ENCODE results near the gene KRTAP13-2.

KRTAP13-2 gene

DNA sequence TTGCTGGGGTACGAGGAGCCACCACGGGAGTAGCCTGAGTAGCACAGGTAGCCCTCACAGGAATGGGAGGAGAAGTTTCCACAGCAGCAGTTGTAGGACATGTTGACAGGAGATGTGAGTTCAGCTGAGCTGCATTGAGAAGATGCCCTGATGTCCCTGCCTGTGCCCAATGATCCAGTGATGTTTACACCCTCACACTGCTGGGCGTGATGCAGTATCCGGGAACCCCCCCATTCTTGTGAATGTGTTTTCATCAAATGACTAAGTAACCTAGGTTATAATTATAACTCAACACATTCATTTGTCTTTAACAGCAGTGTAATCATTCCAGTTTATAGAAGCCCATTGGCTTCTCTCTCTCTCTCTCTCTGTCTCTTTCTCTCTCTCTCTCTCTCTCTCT, 23.6 kb downstream of the KRTAP13-2 start, which contains the start of gene KRTAP23-1:
Gene KRTAP23-1, minus strand, starts transcription at position 101 of the 400 bp plus-strand sequence. Its CDS starts 0 bp downstream, at position 101.
- H3K27ac ChIP-seq (replicated peaks), result no peak within 1 kb of the TSS
- no peak for TF ChIP-seq GABPA (IDR thresholded peaks at IDR 0.05; ENCODE audit: low read depth)
- no peak for TF ChIP-seq SPI1 (IDR thresholded peaks at IDR 0.05; ENCODE audit: borderline replicate concordance, low read depth)
- TF ChIP-seq, protein P1, sequence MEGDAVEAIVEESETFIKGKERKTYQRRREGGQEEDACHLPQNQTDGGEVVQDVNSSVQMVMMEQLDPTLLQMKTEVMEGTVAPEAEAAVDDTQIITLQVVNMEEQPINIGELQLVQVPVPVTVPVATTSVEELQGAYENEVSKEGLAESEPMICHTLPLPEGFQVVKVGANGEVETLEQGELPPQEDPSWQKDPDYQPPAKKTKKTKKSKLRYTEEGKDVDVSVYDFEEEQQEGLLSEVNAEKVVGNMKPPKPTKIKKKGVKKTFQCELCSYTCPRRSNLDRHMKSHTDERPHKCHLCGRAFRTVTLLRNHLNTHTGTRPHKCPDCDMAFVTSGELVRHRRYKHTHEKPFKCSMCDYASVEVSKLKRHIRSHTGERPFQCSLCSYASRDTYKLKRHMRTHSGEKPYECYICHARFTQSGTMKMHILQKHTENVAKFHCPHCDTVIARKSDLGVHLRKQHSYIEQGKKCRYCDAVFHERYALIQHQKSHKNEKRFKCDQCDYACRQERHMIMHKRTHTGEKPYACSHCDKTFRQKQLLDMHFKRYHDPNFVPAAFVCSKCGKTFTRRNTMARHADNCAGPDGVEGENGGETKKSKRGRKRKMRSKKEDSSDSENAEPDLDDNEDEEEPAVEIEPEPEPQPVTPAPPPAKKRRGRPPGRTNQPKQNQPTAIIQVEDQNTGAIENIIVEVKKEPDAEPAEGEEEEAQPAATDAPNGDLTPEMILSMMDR (IDR thresholded peaks at IDR 0.05; ENCODE audit: insufficient read depth, low read length), result no peak
- TF ChIP-seq, protein P2, sequence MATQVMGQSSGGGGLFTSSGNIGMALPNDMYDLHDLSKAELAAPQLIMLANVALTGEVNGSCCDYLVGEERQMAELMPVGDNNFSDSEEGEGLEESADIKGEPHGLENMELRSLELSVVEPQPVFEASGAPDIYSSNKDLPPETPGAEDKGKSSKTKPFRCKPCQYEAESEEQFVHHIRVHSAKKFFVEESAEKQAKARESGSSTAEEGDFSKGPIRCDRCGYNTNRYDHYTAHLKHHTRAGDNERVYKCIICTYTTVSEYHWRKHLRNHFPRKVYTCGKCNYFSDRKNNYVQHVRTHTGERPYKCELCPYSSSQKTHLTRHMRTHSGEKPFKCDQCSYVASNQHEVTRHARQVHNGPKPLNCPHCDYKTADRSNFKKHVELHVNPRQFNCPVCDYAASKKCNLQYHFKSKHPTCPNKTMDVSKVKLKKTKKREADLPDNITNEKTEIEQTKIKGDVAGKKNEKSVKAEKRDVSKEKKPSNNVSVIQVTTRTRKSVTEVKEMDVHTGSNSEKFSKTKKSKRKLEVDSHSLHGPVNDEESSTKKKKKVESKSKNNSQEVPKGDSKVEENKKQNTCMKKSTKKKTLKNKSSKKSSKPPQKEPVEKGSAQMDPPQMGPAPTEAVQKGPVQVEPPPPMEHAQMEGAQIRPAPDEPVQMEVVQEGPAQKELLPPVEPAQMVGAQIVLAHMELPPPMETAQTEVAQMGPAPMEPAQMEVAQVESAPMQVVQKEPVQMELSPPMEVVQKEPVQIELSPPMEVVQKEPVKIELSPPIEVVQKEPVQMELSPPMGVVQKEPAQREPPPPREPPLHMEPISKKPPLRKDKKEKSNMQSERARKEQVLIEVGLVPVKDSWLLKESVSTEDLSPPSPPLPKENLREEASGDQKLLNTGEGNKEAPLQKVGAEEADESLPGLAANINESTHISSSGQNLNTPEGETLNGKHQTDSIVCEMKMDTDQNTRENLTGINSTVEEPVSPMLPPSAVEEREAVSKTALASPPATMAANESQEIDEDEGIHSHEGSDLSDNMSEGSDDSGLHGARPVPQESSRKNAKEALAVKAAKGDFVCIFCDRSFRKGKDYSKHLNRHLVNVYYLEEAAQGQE (IDR thresholded peaks at IDR 0.05; ENCODE audit: insufficient replicate concordance, low read depth), result no peak
- TF ChIP-seq POLR2AphosphoS5 (IDR thresholded peaks at IDR 0.05; ENCODE audit: low read depth), result no peak
- no peak for DNase-seq (ENCODE audit: low read depth in 1 of 2, low spot score in 1 of 2)
- no peak within 1 kb of the TSS for H3K4me3 ChIP-seq (replicated peaks; ENCODE audit: insufficient read depth, low read length)
- H3K27me3 ChIP-seq (ENCODE audit: insufficient read depth, poor library complexity, severe bottlenecking), result no peaks in the 10 kb centered on the region

DNA sequence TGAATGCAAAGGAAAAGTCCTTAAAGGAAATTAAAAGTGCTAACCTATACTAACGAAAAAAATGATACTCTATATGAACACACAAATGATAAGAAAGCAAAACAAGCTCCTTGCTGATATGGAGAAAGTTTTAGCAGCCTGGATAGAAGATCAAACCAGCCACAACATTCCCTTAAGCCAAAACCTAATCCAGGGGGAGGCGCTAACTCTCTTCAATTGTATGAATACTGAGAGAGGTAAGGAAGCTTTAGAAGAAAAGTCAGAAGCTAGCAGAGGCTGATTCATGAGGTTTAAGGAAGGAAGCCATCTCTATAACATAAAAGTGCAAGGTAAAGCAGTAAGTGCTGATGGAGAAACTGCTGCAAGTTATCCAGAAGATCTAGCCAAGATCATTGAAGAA, 27.1 kb downstream of the KRTAP13-2 start:
- H3K27me3 ChIP-seq (ENCODE audit: insufficient read depth, poor library complexity, severe bottlenecking), result no peaks in the 10 kb centered on the region
- TF ChIP-seq, protein P1 (IDR thresholded peaks at IDR 0.05; ENCODE audit: insufficient read depth, low read length), result no peak
- TF ChIP-seq, protein P2 (IDR thresholded peaks at IDR 0.05; ENCODE audit: insufficient replicate concordance, low read depth), result no peak
- TF ChIP-seq GABPA (IDR thresholded peaks at IDR 0.05; ENCODE audit: low read depth), result no peak
- no peak for TF ChIP-seq SPI1 (IDR thresholded peaks at IDR 0.05; ENCODE audit: borderline replicate concordance, low read depth)
- no peak for TF ChIP-seq POLR2AphosphoS5 (IDR thresholded peaks at IDR 0.05; ENCODE audit: low read depth)
- DNase-seq (ENCODE audit: low read depth in 1 of 2, low spot score in 1 of 2), result no peak
- no peak overlapping the region for H3K27ac ChIP-seq (replicated peaks)
- H3K4me3 ChIP-seq (replicated peaks; ENCODE audit: insufficient read depth, low read length), result no peak overlapping the region

DNA sequence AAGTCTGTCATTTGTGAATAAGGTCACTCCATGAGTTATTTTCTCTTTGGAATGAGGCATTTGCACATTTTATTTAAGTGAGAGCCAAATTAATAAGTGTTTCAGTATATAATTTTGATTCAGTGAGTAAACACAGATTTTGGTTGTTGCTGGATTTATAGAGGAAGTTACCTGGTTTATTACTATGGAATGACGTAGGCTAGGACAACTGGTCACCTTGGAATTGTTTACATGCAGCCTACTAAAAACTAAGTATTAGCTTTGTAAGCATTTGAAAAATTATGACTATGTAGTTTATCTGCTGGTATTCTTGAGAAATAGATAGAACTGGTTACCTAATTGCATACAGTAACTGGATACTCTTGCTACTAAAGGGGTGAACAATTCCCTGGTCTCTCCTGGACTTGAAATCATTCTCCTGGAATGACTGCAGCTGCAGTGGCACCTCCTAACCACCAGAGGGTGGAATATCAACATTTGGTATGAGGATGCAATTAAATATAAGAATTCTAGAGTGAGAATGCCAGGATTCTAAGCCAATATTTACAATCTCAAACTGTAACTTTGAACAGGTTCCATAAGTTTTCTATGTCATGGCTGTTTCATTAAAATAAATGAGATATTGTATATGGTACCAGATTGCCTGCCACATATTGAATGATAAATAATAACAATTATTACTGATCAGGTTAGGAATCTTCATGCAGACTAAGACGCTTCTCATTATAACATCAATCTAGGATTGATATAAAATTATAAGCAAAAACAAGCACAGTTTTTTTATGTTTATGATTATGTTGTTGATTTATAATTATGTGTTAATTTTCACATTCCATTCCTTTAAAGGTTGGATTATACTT, 31.1 kb downstream of the KRTAP13-2 start:
- no peaks in the 10 kb centered on the region for H3K27me3 ChIP-seq (ENCODE audit: insufficient read depth, poor library complexity, severe bottlenecking)
- no peak for DNase-seq (ENCODE audit: low read depth in 1 of 2, low spot score in 1 of 2)

More for the DNA sequence above, 31.1 kb downstream of the KRTAP13-2 start:
- TF ChIP-seq, protein P2 (IDR thresholded peaks at IDR 0.05; ENCODE audit: insufficient replicate concordance, low read depth), result no peak
- TF ChIP-seq POLR2AphosphoS5 (IDR thresholded peaks at IDR 0.05; ENCODE audit: low read depth) (no peak), GABPA (IDR thresholded peaks at IDR 0.05; ENCODE audit: low read depth) (no peak), SPI1 (IDR thresholded peaks at IDR 0.05; ENCODE audit: borderline replicate concordance, low read depth) (no peak)
- TF ChIP-seq, protein P1 (IDR thresholded peaks at IDR 0.05; ENCODE audit: insufficient read depth, low read length), result peak; percentile 75
- Histone ChIP-seq H3K4me3 (replicated peaks; ENCODE audit: insufficient read depth, low read length) (no peak overlapping the region), H3K27ac (replicated peaks) (no peak overlapping the region)

Measured in HL-60 (cell line).